Measurements from ENCODE around the gene ERO1B. TPM values are rescaled to one million over a fixed set of nuclear protein-coding genes. Genes with fewer than 3 reads are reported as not detected.

Gene ERO1B
- total RNA-seq: 1 to 10 TPM; 3.7 to 4.1 TPM

DNA sequence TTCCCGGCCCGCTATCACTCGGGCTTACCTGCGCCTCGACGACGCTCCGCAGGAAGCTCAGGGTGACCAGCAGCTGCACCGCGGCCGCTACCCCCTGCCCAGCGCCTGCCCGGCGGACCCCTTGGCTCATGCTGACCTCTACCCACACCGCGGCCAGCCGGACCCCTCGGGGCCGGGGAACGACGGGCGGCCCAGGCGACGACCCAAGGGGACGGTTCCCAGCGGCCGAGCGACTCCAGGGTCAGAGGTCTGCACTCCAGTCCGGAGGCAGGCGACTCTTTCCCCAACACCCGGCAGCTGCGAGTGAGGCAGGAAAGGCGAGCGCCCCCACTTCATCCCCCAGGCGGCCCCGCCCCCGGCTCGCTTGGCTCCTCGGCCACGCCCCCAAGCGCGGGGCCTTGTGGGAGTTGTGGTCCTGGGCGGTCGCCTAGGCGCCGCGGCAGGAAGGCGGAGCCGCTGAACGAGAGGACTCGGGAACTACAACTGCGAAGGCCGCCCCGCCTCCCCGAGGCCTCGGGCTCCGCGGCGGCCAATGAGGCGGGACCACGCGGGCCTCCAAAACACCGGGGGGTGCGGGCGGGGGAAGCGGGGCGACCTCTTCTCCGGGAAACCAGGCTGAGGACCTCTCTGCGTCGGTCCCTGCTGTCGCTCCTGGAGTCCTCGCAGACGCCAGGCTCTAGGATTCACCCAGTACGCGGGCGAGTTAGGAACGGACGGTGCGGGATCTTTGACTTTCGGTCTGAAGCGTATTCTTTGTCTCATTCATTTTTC lies at the start of gene ERO1B:
Gene ERO1B (minus strand): TSS at position 305 of the 771 bp plus-strand sequence. CDS start 175 bp downstream, at position 130.

Small RNA genes lying within 50 kb of the gene (small RNA-seq; reads per million reads assigned to genes)
- gene RNU2-70P: 159 to 312 reads per million in 2 donors

Other genes with a start within 250 kb of the ERO1B start
- 10 to 100 TPM; 52.0 to 54.7 TPM for gene NID1, start 216.9 kb downstream of the ERO1B start, total RNA-seq
- 100 to 1,000 TPM; 120 TPM for gene GPR137B, start 139.4 kb downstream of the ERO1B start, total RNA-seq
- gene EDARADD, start 112.3 kb upstream of the ERO1B start, total RNA-seq: under 1 TPM in 1 of 2 donors, not detected in 1; 0.34 TPM
- gene LGALS8, start 242.0 kb upstream of the ERO1B start, total RNA-seq: 10 to 100 TPM; 81.6 to 94.6 TPM

All from melanocyte of skin (primary cell).